ENCODE data around the gene MINAR2.

MINAR2 gene

DNA sequence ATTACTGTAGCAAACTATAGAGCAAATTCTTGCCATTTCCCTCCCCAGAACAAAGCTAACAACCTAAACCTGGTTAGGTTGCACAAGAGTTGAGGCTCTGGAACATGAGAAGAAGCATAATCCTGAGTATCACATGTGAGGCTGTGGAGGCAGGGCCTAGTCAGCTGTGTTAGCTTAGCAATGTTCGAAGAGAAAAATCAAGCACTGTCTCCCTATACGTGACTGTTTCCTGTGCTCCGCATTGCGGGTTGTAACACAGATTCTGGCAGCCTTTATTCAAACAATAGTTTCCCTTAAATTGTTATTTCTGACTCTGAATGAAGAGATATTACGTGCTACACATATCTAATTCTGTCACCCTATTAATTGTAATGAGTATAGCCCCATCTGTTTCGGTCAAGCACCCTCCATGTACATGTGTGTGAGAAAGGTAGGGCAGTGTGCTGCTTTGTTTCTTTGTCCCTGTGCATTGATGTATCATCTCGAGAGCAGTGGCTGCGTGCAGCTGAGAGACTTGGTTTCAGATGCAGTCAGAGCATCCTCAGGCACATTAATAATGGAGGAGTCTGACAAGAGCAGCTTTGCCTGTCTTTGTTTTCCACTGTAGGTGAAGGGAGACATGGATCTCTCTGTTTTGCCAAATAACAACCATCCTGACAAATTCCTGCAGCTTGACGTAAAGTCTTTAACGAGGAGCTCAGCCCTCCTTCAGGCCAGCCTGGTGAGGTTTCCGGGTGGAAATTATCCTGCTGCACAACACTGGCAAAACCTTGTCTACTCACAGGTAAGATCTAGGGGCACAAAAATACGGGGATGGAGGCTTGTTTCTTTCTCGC, at the start of gene MINAR2:
MINAR2 (plus strand) TSS at position 523 of the 836 bp plus-strand sequence; CDS start at position 620, 97 bp downstream.
- intact Hi-C loops (cut with DNase I; ENCODE audit: low total_unique reads), result no loop called here
- no peak for DNase-seq
- TF ChIP-seq CTCF (IDR thresholded peaks at IDR 0.05), result no peak

GRCh38 chr5:129698661-129699060, 49.2 kb upstream of the MINAR2 start:
- no peak for TF ChIP-seq CTCF (IDR thresholded peaks at IDR 0.05)
- no peaks in the 10 kb centered on the region for H3K36me3 ChIP-seq
- no peaks in the 10 kb centered on the region for H3K4me1 ChIP-seq
- H3K9me3 ChIP-seq, result no peaks in the 10 kb centered on the region
- H3K27me3 ChIP-seq, result no peaks in the 10 kb centered on the region
- no peak for DNase-seq
- H3K27ac ChIP-seq, result no peak overlapping the region
- H3K4me3 ChIP-seq, result no peak overlapping the region
- intact Hi-C loops (cut with DNase I; ENCODE audit: low total_unique reads), result no loop called here

More for the DNA sequence above, at the start of gene MINAR2:
- Histone ChIP-seq H3K9me3 (no peaks in the 10 kb centered on the region), H3K36me3 (no peaks in the 10 kb centered on the region), H3K4me3 (no peak within 1 kb of the TSS), H3K27me3 (no peaks in the 10 kb centered on the region), H3K4me1 (no peaks in the 10 kb centered on the region), H3K27ac (no peak within 1 kb of the TSS)

DNA sequence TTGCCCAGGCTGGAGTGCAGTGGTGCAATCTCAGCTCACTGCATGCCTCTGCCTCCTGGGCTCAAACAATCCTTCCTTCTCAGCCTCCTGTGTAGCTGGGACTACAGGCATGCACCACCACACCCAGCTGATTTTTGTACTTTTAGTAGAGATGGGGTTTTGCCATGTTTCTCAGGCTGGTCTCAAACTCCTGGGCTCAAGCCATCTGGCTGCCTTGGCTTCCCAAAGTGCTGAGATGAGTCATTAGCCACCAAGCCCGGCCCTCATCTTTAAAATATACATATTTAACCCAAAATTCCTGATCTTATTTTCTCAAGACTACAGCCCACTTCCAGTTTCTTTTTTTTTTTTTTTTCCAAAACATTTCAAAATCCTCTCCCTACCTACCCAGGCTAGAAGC, 31.7 kb upstream of the MINAR2 start:
- DNase-seq, result no peak
- TF ChIP-seq CTCF (IDR thresholded peaks at IDR 0.05), result no peak
- Histone ChIP-seq H3K36me3 (no peaks in the 10 kb centered on the region), H3K27me3 (no peaks in the 10 kb centered on the region), H3K9me3 (no peaks in the 10 kb centered on the region), H3K4me1 (peaks cover 0 to 10% (median 0%) of the 10 kb centered on the region in 4 donors), H3K27ac (no peak overlapping the region), H3K4me3 (no peak overlapping the region)
- intact Hi-C loops (cut with DNase I; ENCODE audit: low total_unique reads), result no loop called here

DNA sequence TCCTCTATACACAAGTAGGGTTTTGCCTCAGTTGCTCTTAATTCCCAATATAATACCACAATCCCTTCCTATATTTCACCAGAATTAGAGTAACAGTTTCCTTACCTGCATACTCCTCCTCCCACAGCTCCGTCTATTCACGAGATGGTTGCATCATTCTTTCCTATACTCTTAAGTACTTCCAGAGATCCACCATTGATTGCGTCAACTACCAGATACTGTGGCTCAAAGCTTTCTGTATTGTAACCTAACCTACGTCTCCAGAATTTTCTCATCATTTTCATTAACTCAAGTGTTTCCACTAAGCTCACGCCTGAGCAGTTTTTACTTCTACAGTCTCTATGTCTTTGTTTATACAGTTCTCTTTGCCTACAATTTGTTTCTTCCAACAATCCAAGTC, 31.2 kb upstream of the MINAR2 start:
- Histone ChIP-seq H3K4me3 (no peak overlapping the region), H3K27me3 (no peaks in the 10 kb centered on the region), H3K36me3 (no peaks in the 10 kb centered on the region), H3K27ac (no peak overlapping the region), H3K9me3 (no peaks in the 10 kb centered on the region), H3K4me1 (peaks cover 0 to 10% (median 0%) of the 10 kb centered on the region in 4 donors)
- intact Hi-C loops (cut with DNase I; ENCODE audit: low total_unique reads), result no loop called here
- no peak for TF ChIP-seq CTCF (IDR thresholded peaks at IDR 0.05)
- no peak for DNase-seq

DNA sequence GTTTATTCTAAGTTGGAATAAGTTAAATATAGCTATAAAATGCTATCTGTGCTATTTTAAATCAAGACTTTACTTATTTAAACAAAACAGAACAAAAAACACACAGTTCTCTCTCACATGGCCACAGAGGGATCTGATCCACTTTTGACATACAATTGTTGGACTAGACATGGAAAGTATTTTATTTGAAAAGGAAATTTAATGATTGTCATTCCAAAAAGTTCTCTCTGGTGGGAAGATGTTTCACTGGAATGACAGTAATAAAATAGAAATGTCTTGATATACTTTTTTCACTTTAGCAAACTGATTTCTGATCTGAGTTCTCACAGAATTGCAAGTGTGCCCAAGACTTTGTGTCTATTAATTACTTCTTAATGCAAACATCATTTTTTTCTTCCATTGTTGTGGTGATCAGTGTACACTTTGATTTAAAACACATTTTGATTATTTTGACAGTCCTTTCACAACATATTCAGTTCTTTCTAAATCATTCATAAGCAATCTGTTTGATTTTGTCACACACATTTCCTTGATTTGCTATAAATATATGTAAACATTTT, 30.1 kb upstream of the MINAR2 start:
- H3K27me3 ChIP-seq, result no peaks in the 10 kb centered on the region

More for the DNA sequence above, 30.1 kb upstream of the MINAR2 start:
- no peaks in the 10 kb centered on the region for H3K36me3 ChIP-seq
- intact Hi-C loops (cut with DNase I; ENCODE audit: low total_unique reads), result no loop called here
- peaks cover 0 to 10% (median 0%) of the 10 kb centered on the region in 4 donors for H3K4me1 ChIP-seq
- no peak overlapping the region for H3K27ac ChIP-seq
- H3K9me3 ChIP-seq, result no peaks in the 10 kb centered on the region
- DNase-seq, result no peak
- no peak overlapping the region for H3K4me3 ChIP-seq
- no peak for TF ChIP-seq CTCF (IDR thresholded peaks at IDR 0.05)
